Activated CD4-positive, alpha-beta T cell treated with anti-CD3 and anti-CD28 coated beads, Interleukin-2, amount 50 U/mL, for 1 hour (primary cell): Measurements from ENCODE around the gene LRRC25.

Experiments
- DNase-seq: peaks from one replicate; pipeline ENCODE4 v3.0.0-alpha.2; 2020

LRRC25 gene

GRCh38 chr19:18397242-18398202, at the start of gene LRRC25:
Gene LRRC25 (minus strand): TSS chr19:18397622. CDS start chr19:18396963, 659 bp downstream.
- no peak for DNase-seq

DNA sequence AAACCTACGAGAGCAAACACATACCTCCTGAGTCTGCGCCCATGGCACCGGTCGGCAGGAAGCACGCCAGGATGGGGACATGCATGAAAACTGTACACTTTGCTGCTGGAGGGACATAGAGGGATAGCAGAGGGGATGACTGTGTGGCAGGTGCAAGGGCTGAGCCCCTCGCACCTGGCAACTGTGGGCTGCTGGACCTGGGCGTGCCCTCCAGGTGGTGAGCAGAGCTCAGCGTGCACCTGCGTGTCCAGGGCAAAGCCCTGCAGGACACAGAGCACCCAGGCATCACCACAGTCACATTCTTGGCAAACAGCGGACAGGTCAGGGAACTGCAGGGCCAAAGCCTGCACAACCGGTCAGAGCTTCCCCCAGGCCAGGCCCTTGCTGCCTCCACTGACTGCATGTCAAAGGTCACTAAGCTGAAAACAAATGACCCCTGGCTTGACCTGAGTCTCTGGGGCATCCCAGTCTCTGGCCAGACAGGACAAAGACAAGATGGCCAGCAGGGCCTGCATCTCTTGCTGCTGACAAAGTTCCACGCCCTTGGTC, 49.5 kb upstream of the LRRC25 start:
- no peak for DNase-seq

- DNase-seq: no peak
Measured at GRCh38 chr19:18446145-18446810, 48.9 kb upstream of the LRRC25 start.

GRCh38 chr19:18445262-18445948, 48.0 kb upstream of the LRRC25 start:
- no peak for DNase-seq

- no peak for DNase-seq
Measured at GRCh38 chr19:18444513-18444912, 47.1 kb upstream of the LRRC25 start.

DNA sequence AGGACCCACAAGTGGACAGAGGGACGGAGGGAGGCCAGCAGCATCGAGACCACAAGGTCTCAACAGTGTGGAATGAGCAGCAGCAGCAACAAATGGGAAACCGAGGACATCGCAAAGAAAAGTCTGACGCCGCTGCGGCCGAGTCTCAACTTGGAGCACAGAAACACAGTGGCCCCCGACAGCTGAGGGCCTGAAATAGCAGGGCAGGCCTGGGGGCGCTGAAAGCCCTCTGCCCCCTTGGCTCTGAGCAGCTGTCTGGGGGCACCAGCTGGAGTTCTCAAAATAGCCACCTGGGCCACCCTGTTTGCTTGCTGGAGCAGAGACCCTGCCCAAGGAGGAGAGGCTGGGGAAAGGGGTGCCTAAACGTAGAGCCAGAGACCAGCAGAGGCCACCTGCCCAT, 46.4 kb upstream of the LRRC25 start:
- DNase-seq: no peak

- no peak for DNase-seq
Measured at GRCh38 chr19:18443406-18443805, 46.0 kb upstream of the LRRC25 start.

GRCh38 chr19:18442941-18443340, 45.5 kb upstream of the LRRC25 start:
- DNase-seq: no peak

DNA sequence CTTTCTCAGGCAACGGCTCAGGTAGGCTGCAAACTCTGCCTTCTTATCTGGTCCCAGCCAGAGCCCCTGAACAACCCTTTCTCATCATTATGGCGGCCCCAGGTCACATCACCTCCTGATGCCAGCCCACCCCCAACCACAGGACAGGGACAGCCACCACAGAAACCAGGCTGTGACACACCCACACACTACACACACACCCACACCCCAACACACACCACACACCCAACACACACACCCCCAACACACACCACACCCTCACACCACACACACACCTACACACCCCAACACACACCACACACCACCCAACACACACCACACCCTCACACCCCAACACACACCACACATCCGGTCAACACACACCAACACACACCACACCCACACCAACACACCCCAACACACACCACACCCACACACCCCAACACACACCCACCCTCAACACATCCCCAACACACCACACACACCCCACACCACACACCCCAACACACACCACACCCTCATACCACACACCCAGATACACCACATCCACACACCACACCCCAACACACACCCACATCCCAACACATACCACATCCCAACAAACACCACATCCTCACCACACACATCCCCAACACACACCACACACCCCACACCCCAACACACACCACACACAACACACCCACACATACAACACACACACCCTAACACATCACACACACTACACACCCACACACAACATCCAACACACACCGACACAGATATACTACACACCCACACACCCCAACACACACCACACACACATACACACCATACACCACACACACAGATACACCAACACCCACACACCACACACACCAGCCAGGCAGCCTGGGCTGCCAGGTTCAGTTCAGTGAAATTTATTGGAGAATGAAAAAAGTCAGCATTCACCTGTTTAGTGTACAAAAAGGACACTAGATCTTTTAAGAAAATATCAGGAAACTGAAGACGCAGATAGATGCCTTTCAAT, 44.7 kb upstream of the LRRC25 start:
- no peak for DNase-seq

GRCh38 chr19:18440936-18441803, 43.7 kb upstream of the LRRC25 start:
- DNase-seq: no peak

DNA sequence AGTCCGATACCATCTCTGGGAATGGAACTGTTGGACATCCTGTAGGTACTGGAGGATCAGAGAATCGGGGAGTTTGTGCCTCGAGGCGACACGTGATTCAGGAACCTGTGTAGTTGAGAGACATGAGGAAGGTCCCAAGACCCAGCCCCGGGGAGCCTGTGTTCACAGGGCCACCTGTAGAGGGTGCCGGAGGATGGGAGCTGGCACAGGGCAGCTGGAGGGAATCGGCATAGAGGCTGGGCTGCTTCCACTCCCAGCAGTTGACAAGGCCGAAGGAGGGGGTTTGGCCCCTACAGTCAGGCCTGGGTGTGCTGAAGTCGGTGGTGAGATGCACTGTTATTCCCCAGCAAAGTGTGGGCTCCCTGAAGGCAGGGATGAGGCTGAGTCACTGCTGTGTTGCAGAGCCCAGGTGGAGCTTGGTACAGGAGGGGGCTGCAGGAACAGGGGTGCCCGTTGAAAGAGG, 43.0 kb upstream of the LRRC25 start:
- DNase-seq: peak; percentile 38

- no peak for DNase-seq
Measured at GRCh38 chr19:18439910-18440237, 42.5 kb upstream of the LRRC25 start.

- DNase-seq: no peak
Measured at GRCh38 chr19:18439025-18439909, 41.8 kb upstream of the LRRC25 start.

DNA sequence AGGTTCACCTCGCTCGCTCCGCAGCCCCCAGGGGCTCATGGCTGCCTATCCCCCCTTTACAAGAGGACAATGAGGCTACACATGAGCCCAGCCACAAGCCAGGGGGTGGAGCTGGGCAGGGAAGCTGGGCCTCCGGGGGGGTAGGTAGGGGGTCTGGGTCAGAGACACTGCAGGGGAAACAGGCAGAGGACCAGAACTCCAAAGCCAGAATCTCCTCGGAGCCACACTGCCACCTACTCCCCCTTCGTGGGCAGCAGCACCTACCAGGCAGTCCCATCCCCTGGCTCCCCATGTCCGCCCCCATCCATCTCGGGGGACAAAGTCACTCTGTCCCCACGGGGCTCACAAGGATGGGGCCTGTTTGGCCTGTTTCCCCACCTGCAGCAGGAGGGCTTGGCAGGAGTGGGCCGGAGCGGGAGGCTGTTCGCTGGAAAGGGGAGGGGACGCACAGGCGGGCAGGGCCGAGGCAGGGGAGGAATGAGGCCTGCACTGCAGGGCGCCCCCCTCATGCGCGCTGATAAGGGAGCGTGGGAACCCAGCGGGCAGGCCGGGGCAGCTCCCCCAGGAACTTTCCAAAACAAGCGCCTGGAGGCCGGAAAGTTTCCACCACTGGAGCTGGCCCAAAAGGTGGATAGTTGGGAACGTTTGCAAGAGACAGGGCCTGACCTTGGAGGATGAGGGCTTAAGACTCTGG, 41.1 kb upstream of the LRRC25 start:
- no peak for DNase-seq

- peak; percentile 48 for DNase-seq
Measured at GRCh38 chr19:18437491-18438330, 40.3 kb upstream of the LRRC25 start, which contains the start of gene ISYNA1. Gene ISYNA1 (minus strand): TSS chr19:18438133. CDS start chr19:18437979, 154 bp downstream.

DNA sequence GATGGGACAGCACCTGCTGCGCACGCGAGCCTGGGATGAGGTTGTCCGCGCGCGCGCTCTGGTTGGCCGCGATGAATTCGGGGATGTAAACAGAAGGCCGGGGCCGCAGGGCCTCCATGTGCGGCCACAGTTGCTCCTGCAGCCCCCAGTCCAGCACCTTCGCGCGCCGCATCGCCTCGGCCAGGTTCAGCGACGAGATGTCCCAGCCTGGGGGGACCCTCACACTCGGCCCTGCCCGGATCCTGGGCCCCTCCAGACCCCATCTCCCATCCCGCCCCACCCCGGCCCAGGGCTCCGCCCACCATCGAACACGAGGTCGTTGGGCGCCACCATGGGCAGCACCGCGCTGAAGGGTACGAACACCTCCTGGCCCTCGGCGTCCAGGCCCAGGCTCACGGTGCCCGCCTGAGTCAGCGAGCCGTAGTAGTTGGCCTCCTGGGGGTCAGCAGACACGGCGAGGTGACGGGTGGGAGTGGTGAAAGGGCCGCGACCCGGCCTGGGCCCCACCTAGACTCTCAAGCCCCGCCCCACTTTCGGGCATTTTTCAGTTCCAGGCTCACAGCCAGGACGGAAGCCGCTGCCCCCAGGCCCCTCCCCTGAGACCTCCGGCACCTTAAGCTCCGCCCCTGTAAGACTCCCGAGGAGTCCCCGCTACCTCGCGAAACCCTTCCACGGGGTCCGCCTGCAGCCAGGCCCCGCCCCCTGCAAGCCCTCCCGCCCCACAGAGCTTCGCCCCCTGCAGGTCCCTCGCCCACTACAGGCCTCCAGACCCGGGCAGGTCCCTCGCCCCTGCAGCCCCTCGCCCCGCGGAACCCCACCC, 39.5 kb upstream of the LRRC25 start:
- DNase-seq: peak; percentile 65
